C4-2B (cell line): ENCODE measurements around the gene XCL1.

ENCODE experiments used
- CTCF ChIP-seq: fragments of 450-650 bp; conservative IDR thresholded peaks from 2 replicates; pipeline ENCODE4 v1.5.1; 2017; ENCODE audit warnings: mild to moderate bottlenecking
- ZFX ChIP-seq: fragments of 450-650 bp; IDR thresholded peaks from 2 replicates; pipeline ENCODE4 v1.6.1; 2017

- TF ChIP-seq CTCF (no peak), ZFX (no peak)
These were observed 51.0 kb downstream of the XCL1 start for GRCh38 chr1:168627370-168627769.
